MM.1S (cell line): ENCODE data around the gene PTPRN2.

ENCODE experiments used
- DNase-seq: peaks from one replicate; pipeline ENCODE4 v3.0.0-alpha.2; 2015
- H2AFZ ChIP-seq: fragments of 300-600 bp; sonication (generic); 2 replicates; pipeline ENCODE4 v1.6.0; 2016; ENCODE audit warnings: antibody characterized with exemption, low read length
- H3F3A ChIP-seq: fragments of 300-600 bp; sonication (generic); 2 replicates; pipeline ENCODE4 v1.6.1; 2016; ENCODE audit warnings: mild to moderate bottlenecking, antibody characterized with exemption, low read length, moderate library complexity, mixed read lengths; ENCODE audit not compliant: insufficient read depth
- H3K27ac ChIP-seq: fragments of 300-600 bp; sonication (generic); 2 replicates; pipeline ENCODE4 v1.5.1; 2016; ENCODE audit warnings: mild to moderate bottlenecking, low read length
- H3K27me3 ChIP-seq: fragments of 300-600 bp; sonication (generic); replicated peaks from 2 replicates; pipeline ENCODE4 v1.6.0; 2016; ENCODE audit warnings: low read length; ENCODE audit not compliant: insufficient read depth
- H3K36me3 ChIP-seq: fragments of 300-600 bp; sonication (generic); replicated peaks from 2 replicates; pipeline ENCODE4 v1.6.1; 2016; ENCODE audit warnings: mild to moderate bottlenecking, low read length, mixed read lengths; ENCODE audit not compliant: insufficient read depth
- H3K4me1 ChIP-seq: fragments of 300-600 bp; sonication (generic); 2 replicates; pipeline ENCODE4 v1.6.1; 2016; ENCODE audit warnings: low read length, mixed read lengths
- H3K4me2 ChIP-seq: fragments of 300-600 bp; sonication (generic); 2 replicates; pipeline ENCODE4 v1.6.0; 2016; ENCODE audit warnings: low read depth, low read length
- H3K4me3 ChIP-seq: fragments of 300-600 bp; sonication (generic); 2 replicates; pipeline ENCODE4 v1.5.1; 2016; ENCODE audit warnings: low read length, mixed read lengths
- H3K79me2 ChIP-seq: fragments of 300-600 bp; sonication (generic); 2 replicates; pipeline ENCODE4 v1.6.1; 2016; ENCODE audit warnings: mixed run types, low read length, mixed read lengths
- H3K9ac ChIP-seq: fragments of 300-600 bp; sonication (generic); 2 replicates; pipeline ENCODE4 v1.6.1; 2016; ENCODE audit warnings: low read length, mixed read lengths
- H3K9me2 ChIP-seq: fragments of 300-600 bp; sonication (generic); replicated peaks from 2 replicates; pipeline ENCODE4 v1.6.1; 2016; ENCODE audit warnings: mild to moderate bottlenecking, low read length, mixed read lengths; ENCODE audit not compliant: insufficient read depth
- H3K9me3 ChIP-seq: fragments of 300-600 bp; sonication (generic); replicated peaks from 2 replicates; pipeline ENCODE4 v1.6.1; 2016; ENCODE audit warnings: mild to moderate bottlenecking, low read length, mixed read lengths; ENCODE audit not compliant: insufficient read depth
- H4K20me1 ChIP-seq: fragments of 300-600 bp; sonication (generic); 2 replicates; pipeline ENCODE4 v1.6.1; 2016; ENCODE audit warnings: mild to moderate bottlenecking, low read length, moderate library complexity, mixed read lengths; ENCODE audit not compliant: insufficient read depth
- EZH2 ChIP-seq: fragments of 300-600 bp; sonication (generic); optimal IDR thresholded peaks from 2 replicates; pipeline ENCODE3; 2017; ENCODE audit warnings: low read depth, mild to moderate bottlenecking, antibody characterized with exemption, low read length, mixed read lengths
- EZH2phosphoT487 ChIP-seq: fragments of 300-600 bp; sonication (generic); IDR thresholded peaks from 2 replicates; pipeline ENCODE4 v1.6.1; 2018; ENCODE audit warnings: antibody characterized with exemption, low read length
- TF ChIP-seq, protein P1 (sequence below): fragments of 300-600 bp; sonication (generic); IDR thresholded peaks from 2 replicates; pipeline ENCODE4 v1.5.1; 2016; ENCODE audit warnings: antibody characterized with exemption, low read length, mixed read lengths

PTPRN2 gene

GRCh38 chr7:157831143-157831905, 756.3 kb downstream of the PTPRN2 start:
- Histone ChIP-seq H3K36me3 (no peaks in the 10 kb centered on the region), H3K4me3 (no peak overlapping the region), H3F3A (no peaks in the 10 kb centered on the region), H3K4me1 (no peaks in the 10 kb centered on the region), H2AFZ (no peak overlapping the region), H3K27me3 (peaks cover 85% of the 10 kb centered on the region), H3K4me2 (no peak overlapping the region), H3K9me2 (no peaks in the 10 kb centered on the region), H3K9me3 (no peaks in the 10 kb centered on the region), H3K27ac (no peak overlapping the region), H3K79me2 (no peaks in the 10 kb centered on the region), H3K9ac (no peak overlapping the region), H4K20me1 (no peaks in the 10 kb centered on the region)
- TF ChIP-seq EZH2 (no peak), EZH2phosphoT487 (no peak)
- TF ChIP-seq, protein P1, sequence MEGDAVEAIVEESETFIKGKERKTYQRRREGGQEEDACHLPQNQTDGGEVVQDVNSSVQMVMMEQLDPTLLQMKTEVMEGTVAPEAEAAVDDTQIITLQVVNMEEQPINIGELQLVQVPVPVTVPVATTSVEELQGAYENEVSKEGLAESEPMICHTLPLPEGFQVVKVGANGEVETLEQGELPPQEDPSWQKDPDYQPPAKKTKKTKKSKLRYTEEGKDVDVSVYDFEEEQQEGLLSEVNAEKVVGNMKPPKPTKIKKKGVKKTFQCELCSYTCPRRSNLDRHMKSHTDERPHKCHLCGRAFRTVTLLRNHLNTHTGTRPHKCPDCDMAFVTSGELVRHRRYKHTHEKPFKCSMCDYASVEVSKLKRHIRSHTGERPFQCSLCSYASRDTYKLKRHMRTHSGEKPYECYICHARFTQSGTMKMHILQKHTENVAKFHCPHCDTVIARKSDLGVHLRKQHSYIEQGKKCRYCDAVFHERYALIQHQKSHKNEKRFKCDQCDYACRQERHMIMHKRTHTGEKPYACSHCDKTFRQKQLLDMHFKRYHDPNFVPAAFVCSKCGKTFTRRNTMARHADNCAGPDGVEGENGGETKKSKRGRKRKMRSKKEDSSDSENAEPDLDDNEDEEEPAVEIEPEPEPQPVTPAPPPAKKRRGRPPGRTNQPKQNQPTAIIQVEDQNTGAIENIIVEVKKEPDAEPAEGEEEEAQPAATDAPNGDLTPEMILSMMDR, result no peak
- DNase-seq, result no peak

DNA sequence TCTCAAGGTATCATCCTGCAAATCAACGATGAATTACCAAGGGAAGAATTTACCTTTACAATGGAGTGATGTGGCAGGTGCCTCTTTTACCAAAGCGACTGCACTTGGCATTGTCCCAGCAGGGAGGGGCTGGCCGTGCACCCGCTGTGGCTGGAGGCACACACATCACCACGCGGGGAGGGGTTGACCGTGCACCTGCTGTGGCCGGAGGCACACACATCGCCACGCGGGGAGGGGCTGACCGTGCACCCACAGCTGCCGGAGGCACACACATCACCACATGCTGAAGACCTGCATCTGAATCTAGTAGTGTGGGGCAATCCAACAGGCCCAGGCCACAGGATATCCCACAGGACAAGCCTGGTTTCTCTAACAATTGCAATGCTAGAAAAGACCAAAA, 757.3 kb downstream of the PTPRN2 start:
- Histone ChIP-seq H3K79me2 (no peaks in the 10 kb centered on the region), H3K27ac (no peak overlapping the region), H2AFZ (no peak overlapping the region), H3K4me3 (no peak overlapping the region), H4K20me1 (no peaks in the 10 kb centered on the region), H3K9me3 (no peaks in the 10 kb centered on the region), H3K4me2 (no peak overlapping the region), H3K27me3 (peaks cover 80% of the 10 kb centered on the region), H3K4me1 (no peaks in the 10 kb centered on the region), H3K9ac (no peak overlapping the region), H3F3A (no peaks in the 10 kb centered on the region), H3K36me3 (no peaks in the 10 kb centered on the region), H3K9me2 (no peaks in the 10 kb centered on the region)
- no peak for DNase-seq
- TF ChIP-seq, protein P1, result no peak
- TF ChIP-seq EZH2, result no peak

- no peak for DNase-seq
- Histone ChIP-seq H3K27me3 (peaks cover 72% of the 10 kb centered on the region), H3K79me2 (no peaks in the 10 kb centered on the region), H3K27ac (no peak overlapping the region), H3K9ac (no peak overlapping the region), H3K9me2 (no peaks in the 10 kb centered on the region), H2AFZ (no peak overlapping the region), H4K20me1 (no peaks in the 10 kb centered on the region), H3K36me3 (no peaks in the 10 kb centered on the region), H3F3A (no peaks in the 10 kb centered on the region), H3K9me3 (no peaks in the 10 kb centered on the region), H3K4me2 (no peak overlapping the region), H3K4me1 (no peaks in the 10 kb centered on the region), H3K4me3 (no peak overlapping the region)
- no peak for TF ChIP-seq EZH2phosphoT487
- TF ChIP-seq, protein P1, result no peak
- no peak for TF ChIP-seq EZH2
These were observed 758.1 kb downstream of the PTPRN2 start for GRCh38 chr7:157829491-157829890.
